ENCODE data around the gene FGF2.
"Not testable (repeated sequence)": the region's sequence is repeated elsewhere in the genome, so short reads cannot be mapped to it uniquely, and the experiment has no call there.

Gene FGF2

GRCh38 chr4:122851568-122851967, 24.9 kb downstream of the FGF2 start:
- no peak for DNase-seq

DNA sequence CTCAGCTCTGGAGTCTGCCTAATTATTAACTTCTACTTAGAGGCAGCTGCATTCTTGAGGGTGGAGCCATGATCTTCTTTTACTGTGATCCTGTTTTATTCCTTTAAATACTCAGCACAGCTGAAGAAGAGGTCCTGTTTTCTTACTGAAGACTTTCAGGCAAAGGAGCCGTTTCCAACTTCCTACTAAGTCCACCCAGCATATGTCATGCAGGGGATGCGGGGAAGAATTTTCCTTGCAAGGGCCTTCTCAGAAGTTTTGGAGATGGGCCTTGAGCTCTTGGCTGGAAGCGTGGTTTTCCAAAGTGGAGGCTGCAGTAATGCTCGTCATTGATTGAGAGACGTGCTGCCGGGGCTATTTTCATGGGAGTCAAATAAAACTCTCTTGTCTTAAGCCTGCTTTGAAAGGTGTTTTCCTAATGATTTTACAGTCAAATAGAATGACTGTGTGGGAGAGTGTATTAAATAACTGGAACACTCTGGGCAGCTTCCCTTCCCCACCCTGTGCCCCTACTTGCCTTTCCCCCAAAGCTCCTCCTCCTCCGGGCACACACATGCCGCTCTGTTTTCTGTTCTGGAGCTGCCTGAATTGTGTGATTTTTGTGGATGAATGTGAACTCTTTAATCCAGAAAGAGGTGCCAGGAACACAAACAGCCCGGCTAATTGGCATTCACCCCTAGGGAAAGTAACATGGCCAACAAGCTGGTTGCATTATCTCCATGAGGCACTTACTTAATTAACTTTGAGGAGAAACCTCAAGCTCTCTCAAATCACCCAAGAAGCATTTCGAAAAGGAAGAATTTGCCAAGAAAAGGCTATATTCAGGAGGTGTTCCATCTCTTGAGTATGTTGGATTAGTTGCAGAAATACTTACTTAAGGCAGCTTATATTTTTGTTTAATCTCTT, 28.1 kb downstream of the FGF2 start:
- no peak for DNase-seq

DNA sequence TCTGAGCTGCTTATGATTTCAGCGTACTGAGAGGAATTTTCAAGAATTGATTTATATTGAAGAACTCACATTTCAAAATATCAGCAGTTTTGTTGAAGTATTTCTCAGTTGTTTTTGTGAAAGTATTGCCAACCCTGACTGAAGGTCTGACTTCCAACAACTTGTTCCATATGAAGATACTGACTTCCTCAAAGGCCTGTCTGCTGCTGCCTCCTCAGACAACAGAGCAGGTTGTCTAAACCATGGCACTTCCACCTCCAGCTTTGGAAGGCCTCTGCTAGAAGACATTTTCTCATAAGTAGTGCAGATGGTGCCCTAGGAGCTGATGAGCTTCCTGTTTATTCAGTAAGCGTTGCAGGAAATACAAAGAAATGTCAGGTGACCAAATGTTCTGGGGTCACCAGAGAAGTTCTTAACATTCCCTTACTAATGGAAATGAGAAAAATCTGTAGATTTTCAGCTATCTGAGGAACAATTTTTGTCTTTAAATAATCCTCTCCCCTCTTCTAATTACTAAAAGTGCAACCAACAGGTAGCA, 28.8 kb downstream of the FGF2 start:
- DNase-seq: no peak

- no peak for DNase-seq
Measured at GRCh38 chr4:122857160-122857559, 30.5 kb downstream of the FGF2 start.

DNA sequence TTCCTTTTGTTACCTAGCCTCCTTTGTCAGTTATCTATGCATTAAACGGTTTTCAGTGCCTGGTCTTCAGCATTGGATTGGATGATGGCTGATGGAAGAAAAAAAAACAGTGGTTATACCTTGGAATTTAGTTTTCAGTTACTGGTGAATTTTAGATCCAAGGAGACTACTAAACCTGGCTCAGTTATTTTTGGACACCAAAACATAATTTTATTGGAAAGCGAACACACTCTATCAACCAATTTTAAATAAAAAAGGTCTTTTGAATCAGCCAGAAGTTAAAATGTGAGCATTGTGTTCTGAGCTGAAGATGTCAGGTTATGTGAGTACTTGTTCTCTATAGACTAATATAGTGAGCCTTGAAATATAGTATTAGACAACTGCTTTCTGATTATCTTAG, 32.1 kb downstream of the FGF2 start:
- no peak for DNase-seq

- DNase-seq: no peak
Measured at GRCh38 chr4:122861172-122861943, 34.7 kb downstream of the FGF2 start.

DNA sequence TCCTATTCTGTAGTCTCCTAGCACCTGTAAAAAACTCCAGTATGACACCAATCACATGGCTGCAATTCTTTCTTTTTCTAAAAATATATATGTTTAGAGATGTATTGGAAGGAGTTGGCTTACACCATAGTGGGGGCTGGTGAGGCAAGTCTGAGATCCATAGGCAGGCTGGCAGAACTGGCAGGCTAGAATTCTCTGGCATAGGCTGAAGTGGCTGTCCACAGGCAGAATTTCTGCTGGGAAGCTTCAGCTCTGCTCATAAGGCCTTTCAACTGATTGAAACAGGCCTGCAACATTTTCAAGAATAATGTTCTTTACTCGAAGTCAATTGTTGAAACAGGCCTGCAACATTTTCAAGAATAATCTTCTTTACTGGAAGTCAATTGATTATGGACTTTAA, 37.0 kb downstream of the FGF2 start:
- no peak for DNase-seq

DNA sequence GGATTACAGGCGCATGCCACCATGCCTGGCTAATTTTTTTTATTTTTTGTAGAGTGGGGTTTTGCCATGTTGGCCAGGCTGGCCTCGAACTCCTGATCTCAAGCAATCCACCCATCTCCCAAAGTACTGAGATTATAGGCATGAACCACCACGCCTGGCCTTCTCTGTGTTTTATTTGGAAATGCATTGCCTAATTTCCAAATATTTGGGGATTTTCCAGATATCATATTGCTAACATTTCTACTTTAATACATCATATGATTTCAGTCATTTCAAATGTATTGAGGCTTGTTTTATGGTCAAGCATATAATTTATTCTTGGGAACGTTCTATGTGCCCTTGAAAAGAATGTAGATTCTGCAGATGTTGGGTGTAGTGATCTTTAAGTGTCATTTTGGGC, 38.8 kb downstream of the FGF2 start:
- DNase-seq: no peak

- DNase-seq: not testable (repeated sequence)
Measured at GRCh38 chr4:122868235-122868634, 41.6 kb downstream of the FGF2 start.

GRCh38 chr4:122873146-122873545, 46.5 kb downstream of the FGF2 start:
- DNase-seq: no peak

DNA sequence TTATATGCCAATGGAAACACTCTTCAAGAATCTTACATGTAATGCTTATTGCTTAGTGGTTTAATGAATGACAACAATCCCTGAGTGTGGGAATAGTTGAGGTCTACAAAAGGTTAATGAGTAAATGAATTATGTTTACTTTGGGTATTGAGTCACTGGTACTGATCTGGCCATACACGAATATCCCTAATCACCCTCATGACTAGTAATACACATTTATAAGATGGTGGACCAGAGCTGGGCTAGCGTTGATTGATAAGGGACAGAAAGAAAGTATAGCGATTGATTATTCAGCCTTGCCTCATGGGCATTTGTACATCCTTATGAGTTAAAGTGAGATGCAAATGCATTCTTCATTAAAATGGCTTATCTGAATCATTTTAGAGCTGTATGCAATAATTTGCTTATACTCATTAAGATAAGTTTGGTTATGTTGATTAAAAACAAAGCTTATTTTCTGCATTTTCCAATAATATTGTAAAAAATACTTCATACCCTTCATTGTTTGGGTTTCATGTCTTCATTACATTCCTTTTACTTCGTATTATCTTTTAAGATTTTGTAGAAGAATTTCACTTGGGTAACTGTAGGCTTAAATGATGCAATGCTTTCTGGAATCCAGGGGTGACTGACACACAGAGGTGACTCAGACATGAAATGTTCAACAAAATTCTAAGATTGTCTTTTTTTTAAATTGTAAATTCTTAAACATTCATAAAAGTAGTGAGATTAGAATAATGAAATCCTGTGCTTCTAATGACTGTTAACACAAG, 47.4 kb downstream of the FGF2 start:
- DNase-seq: no peak

- no peak for DNase-seq
Measured at GRCh38 chr4:122875949-122876348, 49.3 kb downstream of the FGF2 start.

DNA sequence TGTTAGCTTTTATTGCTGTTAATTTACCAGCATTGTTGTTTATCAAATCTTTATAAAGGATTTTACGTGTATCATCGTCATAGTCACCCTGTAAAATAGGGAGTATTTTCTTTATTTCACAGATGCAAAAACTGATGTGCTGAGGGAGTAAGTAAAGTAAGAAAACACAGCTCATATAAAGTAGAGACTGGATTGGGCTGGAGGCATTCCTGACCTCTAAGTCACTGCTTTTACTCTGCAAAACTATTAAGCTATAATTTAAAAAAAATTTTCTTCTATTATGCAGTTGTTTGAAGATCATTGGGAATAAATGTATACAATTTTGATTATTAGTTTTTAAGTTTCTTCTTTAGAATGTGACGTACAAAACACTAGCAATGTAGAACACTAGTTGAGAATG, 49.8 kb downstream of the FGF2 start:
- no peak for DNase-seq

GRCh38 chr4:122879001-122879400, 52.4 kb downstream of the FGF2 start:
- DNase-seq: no peak

GRCh38 chr4:122882857-122883735, 56.5 kb downstream of the FGF2 start:
- no peak for DNase-seq

DNA sequence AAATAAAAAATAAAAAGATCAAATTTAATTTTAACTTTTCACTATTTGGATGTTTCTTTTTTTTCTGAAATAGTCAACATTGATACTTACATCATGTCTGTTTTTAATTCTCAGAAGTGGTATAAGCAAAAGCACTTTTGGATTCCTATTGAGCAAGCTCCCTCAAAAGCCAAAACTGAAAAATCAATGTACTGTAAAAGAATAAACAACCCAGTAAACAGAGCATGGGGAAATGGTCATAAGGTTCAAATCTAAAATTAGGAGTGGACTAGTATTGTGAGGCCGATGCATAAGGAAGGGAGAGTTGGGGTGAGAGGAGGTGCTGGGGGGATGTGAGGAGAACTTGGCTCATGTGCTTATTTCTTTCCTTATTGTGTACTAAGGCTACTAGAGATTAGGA, 57.9 kb downstream of the FGF2 start:
- no peak for DNase-seq

GRCh38 chr4:122889726-122890125, 63.1 kb downstream of the FGF2 start:
- no peak for DNase-seq

DNA sequence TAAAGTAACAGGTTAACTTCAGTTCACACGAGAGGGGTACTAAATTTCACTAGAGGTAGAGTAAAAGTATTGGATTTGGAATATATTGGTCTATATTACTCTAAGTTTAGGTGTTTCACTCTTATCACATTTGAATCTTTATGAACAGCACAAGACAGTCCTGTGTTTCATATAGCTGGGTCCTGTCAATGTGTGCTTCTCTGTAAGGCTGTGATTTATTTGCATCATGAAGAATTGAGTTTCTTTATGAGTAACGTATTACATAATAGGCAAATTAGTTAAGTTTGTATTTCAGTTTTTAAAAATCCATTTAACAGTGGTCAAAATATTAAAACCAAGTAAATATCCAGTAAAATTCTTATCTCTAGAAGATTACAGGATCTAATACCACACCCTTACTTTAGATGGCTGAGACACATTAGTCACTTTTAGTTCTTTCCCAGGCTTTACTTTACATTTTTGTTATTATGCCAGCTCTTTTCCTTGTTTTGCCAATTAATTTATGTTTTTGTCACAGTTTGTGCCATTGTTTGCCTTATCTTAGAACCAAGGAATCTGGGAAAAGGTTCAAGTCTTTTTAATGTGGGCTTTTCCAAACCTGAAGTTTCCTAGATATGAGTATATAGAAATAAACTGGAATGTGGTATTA, 63.6 kb downstream of the FGF2 start:
- no peak for DNase-seq

DNA sequence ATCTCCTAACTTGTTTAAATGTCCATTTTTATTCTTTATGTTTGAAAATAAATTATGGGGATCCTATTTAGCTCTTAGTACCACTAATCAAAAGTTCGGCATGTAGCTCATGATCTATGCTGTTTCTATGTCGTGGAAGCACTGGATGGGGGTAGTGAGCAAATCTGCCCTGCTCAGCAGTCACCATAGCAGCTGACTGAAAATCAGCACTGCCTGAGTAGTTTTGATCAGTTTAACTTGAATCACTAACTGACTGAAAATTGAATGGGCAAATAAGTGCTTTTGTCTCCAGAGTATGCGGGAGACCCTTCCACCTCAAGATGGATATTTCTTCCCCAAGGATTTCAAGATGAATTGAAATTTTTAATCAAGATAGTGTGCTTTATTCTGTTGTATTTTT, 68.2 kb downstream of the FGF2 start:
- DNase-seq: no peak

DNA sequence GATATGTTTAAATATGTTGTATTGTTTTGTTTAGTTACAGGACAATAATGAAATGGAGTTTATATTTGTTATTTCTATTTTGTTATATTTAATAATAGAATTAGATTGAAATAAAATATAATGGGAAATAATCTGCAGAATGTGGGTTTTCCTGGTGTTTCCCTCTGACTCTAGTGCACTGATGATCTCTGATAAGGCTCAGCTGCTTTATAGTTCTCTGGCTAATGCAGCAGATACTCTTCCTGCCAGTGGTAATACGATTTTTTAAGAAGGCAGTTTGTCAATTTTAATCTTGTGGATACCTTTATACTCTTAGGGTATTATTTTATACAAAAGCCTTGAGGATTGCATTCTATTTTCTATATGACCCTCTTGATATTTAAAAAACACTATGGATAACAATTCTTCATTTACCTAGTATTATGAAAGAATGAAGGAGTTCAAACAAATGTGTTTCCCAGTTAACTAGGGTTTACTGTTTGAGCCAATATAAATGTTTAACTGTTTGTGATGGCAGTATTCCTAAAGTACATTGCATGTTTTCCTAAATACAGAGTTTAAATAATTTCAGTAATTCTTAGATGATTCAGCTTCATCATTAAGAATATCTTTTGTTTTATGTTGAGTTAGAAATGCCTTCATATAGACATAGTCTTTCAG, 68.8 kb downstream of the FGF2 start:
- no peak for DNase-seq

DNA sequence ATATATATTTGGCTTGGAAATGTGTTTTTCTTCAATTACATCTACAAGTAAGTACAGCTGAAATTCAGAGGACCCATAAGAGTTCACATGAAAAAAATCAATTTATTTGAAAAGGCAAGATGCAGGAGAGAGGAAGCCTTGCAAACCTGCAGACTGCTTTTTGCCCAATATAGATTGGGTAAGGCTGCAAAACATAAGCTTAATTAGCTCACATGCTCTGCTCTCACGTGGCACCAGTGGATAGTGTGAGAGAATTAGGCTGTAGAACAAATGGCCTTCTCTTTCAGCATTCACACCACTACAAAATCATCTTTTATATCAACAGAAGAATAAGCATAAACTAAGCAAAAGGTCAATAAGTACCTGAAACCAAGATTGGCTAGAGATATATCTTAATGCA, 69.6 kb downstream of the FGF2 start:
- DNase-seq: no peak

Measured in cortex of kidney (tissue), 1 donor.